Endodermal cell (in vitro differentiated cells): Measurements from ENCODE around the gene RPL27. TPM values are rescaled to one million over a fixed set of nuclear protein-coding genes. Genes with fewer than 3 reads are reported as not detected.
"Not testable (repeated sequence)": the region's sequence is repeated elsewhere in the genome, so short reads cannot be mapped to it uniquely, and the experiment has no call there.

Experiments
- DNase-seq: peaks from one replicate; pipeline ENCODE4 v3.0.0-alpha.2; 2017
- H3K27ac ChIP-seq: 2 replicates; pipeline ENCODE4 v1.5.1; 2013; ENCODE audit warnings: mild to moderate bottlenecking, low read depth, low read length, moderate library complexity
- H3K27me3 ChIP-seq: 2 replicates; pipeline ENCODE4 v1.6.1; 2013; ENCODE audit warnings: mild to moderate bottlenecking, low read length, moderate library complexity; ENCODE audit not compliant: insufficient read depth, control insufficient read depth, poor library complexity, severe bottlenecking
- H3K36me3 ChIP-seq: 2 replicates; pipeline ENCODE4 v1.7.0; 2013; ENCODE audit warnings: mild to moderate bottlenecking, low read length, moderate library complexity; ENCODE audit not compliant: control insufficient read depth, insufficient read depth
- H3K4me1 ChIP-seq: one replicate; pipeline ENCODE4 v1.7.0; 2013; ENCODE audit warnings: low read length; ENCODE audit not compliant: control insufficient read depth, insufficient read depth
- H3K4me3 ChIP-seq: 2 replicates; pipeline ENCODE4 v1.5.1; 2013; ENCODE audit warnings: mild to moderate bottlenecking, low read length, moderate library complexity
- H3K9ac ChIP-seq: 2 replicates; pipeline ENCODE4 v1.6.1; 2013; ENCODE audit warnings: mild to moderate bottlenecking, low read length, moderate library complexity; ENCODE audit not compliant: poor library complexity, severe bottlenecking; ENCODE audit errors: extremely low read depth
- H3K9me3 ChIP-seq: 2 replicates; pipeline ENCODE4 v1.6.1; 2013; ENCODE audit warnings: mild to moderate bottlenecking, low read length, moderate library complexity; ENCODE audit not compliant: control insufficient read depth
- H3K27ac Mint-ChIP-seq: 2 replicates; pipeline ENCODE4 v1.8.0; 2020; ENCODE audit warnings: mixed read lengths
- H3K27me3 Mint-ChIP-seq: 2 replicates; pipeline ENCODE4 v1.8.0; 2021; ENCODE audit warnings: mild to moderate bottlenecking, mixed read lengths; ENCODE audit not compliant: insufficient read depth
- H3K36me3 Mint-ChIP-seq: 2 replicates; pipeline ENCODE4 v1.8.0; 2020; ENCODE audit warnings: low read depth, mixed read lengths
- H3K4me1 Mint-ChIP-seq: 2 replicates; pipeline ENCODE4 v1.8.0; 2020; ENCODE audit warnings: mixed read lengths
- H3K4me3 Mint-ChIP-seq: 2 replicates; pipeline ENCODE4 v1.8.0; 2020; ENCODE audit warnings: mild to moderate bottlenecking, moderate library complexity, mixed read lengths
- H3K9me3 Mint-ChIP-seq: 2 replicates; pipeline ENCODE4 v1.8.0; 2020; ENCODE audit warnings: mild to moderate bottlenecking, mixed read lengths
- CTCF ChIP-seq: fragments of 200-600 bp; sonication (generic); conservative IDR thresholded peaks from 2 replicates; pipeline ENCODE4 v1.5.0; 2021; ENCODE audit warnings: antibody characterized with exemption, mild to moderate bottlenecking
- WGBS, 2 experiments: methylation state at CpG; one replicate each; pipeline versions ENCODE4 v1.1.5 to v1.1.7; 2013; ENCODE audit warnings: missing lambda C conversion rate in 2 of 2, mixed read lengths in 1 of 2; ENCODE audit not compliant: insufficient coverage in 1 of 2, insufficient read length in 1 of 2; 5-methylcytosine and 5-hydroxymethylcytosine counted together
- total RNA-seq, 2 donors: library from RNA; stranded (reverse); fragmentation: NEBNext Ultra II Directional in 1 of 2; extraction: Animal tissue kit (Norgen Biotek cat#: 25700) in 1 of 2; gene quantifications; 2 replicates in 1 of 2; 3 replicates in 1 of 2; pipeline ENCODE4 v1.2.1, GENCODE V29; 2021

Gene RPL27
- total RNA-seq, 2 donors from 2014 or later: 1,077 to 1,196 TPM

- H3K36me3 ChIP-seq: peaks cover 94% of the 10 kb centered on the region
- no peak for DNase-seq
- no peaks in the 10 kb centered on the region for H3K4me1 ChIP-seq
- no peak overlapping the region for H3K27ac ChIP-seq
- no peaks in the 10 kb centered on the region for H3K27me3 ChIP-seq
- TF ChIP-seq CTCF: no peak
- H3K4me3 Mint-ChIP-seq: no peak overlapping the region
- peaks cover 80% of the 10 kb centered on the region for H3K36me3 Mint-ChIP-seq
- WGBS, 2 experiments: 91 to 93% methylated on average over 3 to 6 of the region's 6 CpGs
- H3K27ac Mint-ChIP-seq: no peak overlapping the region
- no peak overlapping the region for H3K4me3 ChIP-seq
- H3K9me3 ChIP-seq: no peaks in the 10 kb centered on the region
- H3K9ac ChIP-seq: no peak overlapping the region
- no peaks in the 10 kb centered on the region for H3K27me3 Mint-ChIP-seq
- no peaks in the 10 kb centered on the region for H3K4me1 Mint-ChIP-seq
- H3K9me3 Mint-ChIP-seq: no peaks in the 10 kb centered on the region
Measured at GRCh38 chr17:42989726-42990652, 8.2 kb upstream of the RPL27 start.

- Histone ChIP-seq H3K4me3 (no peak overlapping the region), H3K9ac (no peak overlapping the region), H3K36me3 (peaks cover 83% of the 10 kb centered on the region), H3K27ac (no peak overlapping the region), H3K27me3 (no peaks in the 10 kb centered on the region), H3K4me1 (no peaks in the 10 kb centered on the region), H3K9me3 (no peaks in the 10 kb centered on the region)
- Mint-ChIP-seq H3K9me3 (no peaks in the 10 kb centered on the region), H3K4me3 (no peak overlapping the region), H3K4me1 (no peaks in the 10 kb centered on the region), H3K36me3 (peaks cover 67% of the 10 kb centered on the region), H3K27ac (no peak overlapping the region), H3K27me3 (no peaks in the 10 kb centered on the region)
- no peak for TF ChIP-seq CTCF
- WGBS, 2 experiments: 95 to 96% methylated on average over 6 of the region's 6 CpGs
- DNase-seq: no peak
Measured at GRCh38 chr17:42991471-42991870, 6.7 kb upstream of the RPL27 start.

- TF ChIP-seq CTCF: no peak
- Mint-ChIP-seq H3K27me3 (no peaks in the 10 kb centered on the region), H3K9me3 (no peaks in the 10 kb centered on the region), H3K4me3 (no peak overlapping the region), H3K4me1 (peaks cover 10% of the 10 kb centered on the region), H3K36me3 (peaks cover 55% of the 10 kb centered on the region), H3K27ac (no peak overlapping the region)
- Histone ChIP-seq H3K27ac (no peak overlapping the region), H3K36me3 (peaks cover 70% of the 10 kb centered on the region), H3K4me3 (no peak overlapping the region), H3K9ac (no peak overlapping the region), H3K27me3 (no peaks in the 10 kb centered on the region), H3K9me3 (no peaks in the 10 kb centered on the region), H3K4me1 (peaks cover 7% of the 10 kb centered on the region)
- WGBS, 2 experiments: 92 to 97% methylated on average over 5 of the region's 5 CpGs
- DNase-seq: no peak
Measured at GRCh38 chr17:42992872-42993271, 5.3 kb upstream of the RPL27 start.

- H3K4me1 Mint-ChIP-seq: peaks cover 11% of the 10 kb centered on the region
- H3K9me3 Mint-ChIP-seq, H3K4me3 Mint-ChIP-seq: not testable (repeated sequence)
Measured at GRCh38 chr17:42993913-42994312, 4.3 kb upstream of the RPL27 start.

More at GRCh38 chr17:42993913-42994312, 4.3 kb upstream of the RPL27 start:
- not testable (repeated sequence) for H3K9me3 ChIP-seq, H3K9ac ChIP-seq, H3K27ac Mint-ChIP-seq, H3K27ac ChIP-seq, H3K27me3 ChIP-seq, H3K4me1 ChIP-seq, H3K4me3 ChIP-seq, H3K27me3 Mint-ChIP-seq, DNase-seq
- WGBS, 2 experiments: 93% methylated on average over 9 of the region's 10 CpGs
- H3K36me3 ChIP-seq: peaks cover 59% of the 10 kb centered on the region
- H3K36me3 Mint-ChIP-seq: peaks cover 47% of the 10 kb centered on the region
